ENCODE measurements around the gene GPR142.

DNA sequence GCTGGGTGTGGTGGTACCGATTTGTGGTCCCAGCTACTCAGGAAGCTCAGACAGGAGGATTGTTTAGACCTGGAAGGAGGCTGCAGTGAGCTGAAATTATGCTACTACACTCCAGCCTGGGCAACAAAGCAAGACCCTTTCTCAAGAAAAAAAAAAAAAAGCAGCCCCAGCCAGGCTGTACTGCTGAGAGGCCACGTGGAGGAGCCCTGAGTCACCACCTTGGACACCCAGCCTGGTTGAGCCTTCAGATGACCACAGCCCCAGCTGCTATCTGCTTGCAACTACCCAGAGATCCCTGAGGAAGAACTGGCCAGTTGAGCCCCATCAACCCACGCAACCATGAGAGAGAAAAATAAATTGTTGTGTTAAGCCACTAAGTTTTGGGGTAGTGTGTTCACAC lies 41.0 kb downstream of the GPR142 start:
- no peak for TF ChIP-seq POLR2A (IDR thresholded peaks at IDR 0.05)
- TF ChIP-seq, protein P1, sequence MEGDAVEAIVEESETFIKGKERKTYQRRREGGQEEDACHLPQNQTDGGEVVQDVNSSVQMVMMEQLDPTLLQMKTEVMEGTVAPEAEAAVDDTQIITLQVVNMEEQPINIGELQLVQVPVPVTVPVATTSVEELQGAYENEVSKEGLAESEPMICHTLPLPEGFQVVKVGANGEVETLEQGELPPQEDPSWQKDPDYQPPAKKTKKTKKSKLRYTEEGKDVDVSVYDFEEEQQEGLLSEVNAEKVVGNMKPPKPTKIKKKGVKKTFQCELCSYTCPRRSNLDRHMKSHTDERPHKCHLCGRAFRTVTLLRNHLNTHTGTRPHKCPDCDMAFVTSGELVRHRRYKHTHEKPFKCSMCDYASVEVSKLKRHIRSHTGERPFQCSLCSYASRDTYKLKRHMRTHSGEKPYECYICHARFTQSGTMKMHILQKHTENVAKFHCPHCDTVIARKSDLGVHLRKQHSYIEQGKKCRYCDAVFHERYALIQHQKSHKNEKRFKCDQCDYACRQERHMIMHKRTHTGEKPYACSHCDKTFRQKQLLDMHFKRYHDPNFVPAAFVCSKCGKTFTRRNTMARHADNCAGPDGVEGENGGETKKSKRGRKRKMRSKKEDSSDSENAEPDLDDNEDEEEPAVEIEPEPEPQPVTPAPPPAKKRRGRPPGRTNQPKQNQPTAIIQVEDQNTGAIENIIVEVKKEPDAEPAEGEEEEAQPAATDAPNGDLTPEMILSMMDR (IDR thresholded peaks at IDR 0.05) = no peak
